COLO829 (cell line): ENCODE measurements around the gene CDH4.

ENCODE experiments used
- DNase-seq: peaks from one replicate; pipeline ENCODE4 v3.0.0; 2012; ENCODE audit warnings: low spot score

Gene CDH4

GRCh38 chr20:61866165-61866564 is 614.1 kb downstream of the CDH4 start:
- no peak for DNase-seq

GRCh38 chr20:61868006-61868405 is 615.9 kb downstream of the CDH4 start:
- no peak for DNase-seq

GRCh38 chr20:61868466-61869090 is 616.5 kb downstream of the CDH4 start:
- no peak for DNase-seq

GRCh38 chr20:61869750-61870507 is 617.9 kb downstream of the CDH4 start:
- DNase-seq, result no peak

- no peak for DNase-seq
Observed at GRCh38 chr20:61871160-61871559, 619.1 kb downstream of the CDH4 start.

GRCh38 chr20:61871913-61872312 is 619.9 kb downstream of the CDH4 start:
- no peak for DNase-seq

- no peak for DNase-seq
Observed at GRCh38 chr20:61872371-61872900, 620.4 kb downstream of the CDH4 start.

- no peak for DNase-seq
Observed at GRCh38 chr20:61873651-61874420, 621.8 kb downstream of the CDH4 start.

GRCh38 chr20:61874421-61875068 is 622.5 kb downstream of the CDH4 start:
- no peak for DNase-seq

GRCh38 chr20:61875221-61875885 is 623.3 kb downstream of the CDH4 start:
- no peak for DNase-seq

- no peak for DNase-seq
Observed at GRCh38 chr20:61875996-61876395, 623.9 kb downstream of the CDH4 start.

GRCh38 chr20:61876952-61877728 is 625.1 kb downstream of the CDH4 start:
- no peak for DNase-seq

- no peak for DNase-seq
Observed at GRCh38 chr20:61877776-61878477, 625.9 kb downstream of the CDH4 start.

GRCh38 chr20:61878478-61879302 is 626.6 kb downstream of the CDH4 start:
- DNase-seq, result no peak

GRCh38 chr20:61879303-61879620 is 627.2 kb downstream of the CDH4 start:
- DNase-seq, result no peak

GRCh38 chr20:61879694-61880093 is 627.6 kb downstream of the CDH4 start:
- no peak for DNase-seq

- no peak for DNase-seq
Observed at GRCh38 chr20:61880706-61881105, 628.6 kb downstream of the CDH4 start.

GRCh38 chr20:61881416-61881815 is 629.4 kb downstream of the CDH4 start:
- no peak for DNase-seq

GRCh38 chr20:61881861-61882260 is 629.8 kb downstream of the CDH4 start:
- DNase-seq, result no peak
